Iris pigment epithelial cell (primary cell): Measurements from ENCODE around the gene ACSS1.
A peak's percentile ranks its signal among the peaks of the same experiment; 100 is the strongest.

Experiments used
- DNase-seq: peaks from one replicate; pipeline ENCODE4 v3.0.0-alpha.2; 2011; ENCODE audit warnings: low read depth

Gene ACSS1

DNA sequence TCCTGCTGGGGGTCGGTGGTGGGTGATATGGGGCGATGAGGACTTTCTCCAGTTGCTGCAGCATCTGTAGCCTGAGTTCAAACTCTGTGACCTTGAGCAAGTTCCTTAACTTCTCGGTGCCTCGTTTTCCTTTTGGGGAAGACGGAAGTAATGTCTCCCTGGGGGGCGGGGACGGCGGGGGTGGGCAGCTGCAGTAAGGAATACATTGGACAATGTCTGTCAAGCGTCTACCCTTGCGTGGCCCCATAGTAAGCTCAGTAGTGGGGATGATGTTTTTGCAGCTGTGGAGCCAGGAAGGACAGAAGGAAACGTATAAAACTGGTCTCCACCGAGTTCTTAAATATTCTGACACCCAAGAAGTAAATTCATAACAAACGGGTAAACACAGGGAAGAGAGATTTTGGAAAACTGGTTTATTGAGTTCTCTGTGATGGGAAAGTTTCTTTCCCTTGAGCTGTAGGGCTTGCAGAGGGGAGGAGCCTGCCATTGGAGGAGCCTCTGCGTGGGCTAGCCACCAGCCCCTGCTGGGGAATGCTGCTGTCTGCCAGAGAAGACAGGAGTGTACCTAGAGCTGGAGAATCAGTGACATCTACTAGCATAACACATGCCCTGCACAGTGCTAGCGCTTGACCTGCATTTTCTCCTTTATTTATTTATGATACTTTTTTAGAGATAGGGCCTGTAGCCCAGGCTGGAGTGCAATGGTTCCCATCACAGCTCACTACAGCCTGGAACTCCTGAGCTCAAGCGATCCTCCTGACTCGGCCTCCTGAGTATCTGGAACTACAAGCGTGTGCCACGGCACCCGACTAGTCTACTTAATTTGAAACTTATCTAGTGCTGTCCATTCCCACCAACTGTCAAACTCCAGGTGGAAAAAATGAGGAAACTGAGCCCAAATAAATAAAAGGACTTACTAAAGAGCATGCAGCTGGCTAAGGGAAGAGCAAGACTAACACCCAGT is 1.2 kb upstream of the ACSS1 start:
- no peak for DNase-seq

- DNase-seq = peak; percentile 64
These were observed 497 bp downstream of the ACSS1 start for GRCh38 chr20:25057234-25058050.

DNA sequence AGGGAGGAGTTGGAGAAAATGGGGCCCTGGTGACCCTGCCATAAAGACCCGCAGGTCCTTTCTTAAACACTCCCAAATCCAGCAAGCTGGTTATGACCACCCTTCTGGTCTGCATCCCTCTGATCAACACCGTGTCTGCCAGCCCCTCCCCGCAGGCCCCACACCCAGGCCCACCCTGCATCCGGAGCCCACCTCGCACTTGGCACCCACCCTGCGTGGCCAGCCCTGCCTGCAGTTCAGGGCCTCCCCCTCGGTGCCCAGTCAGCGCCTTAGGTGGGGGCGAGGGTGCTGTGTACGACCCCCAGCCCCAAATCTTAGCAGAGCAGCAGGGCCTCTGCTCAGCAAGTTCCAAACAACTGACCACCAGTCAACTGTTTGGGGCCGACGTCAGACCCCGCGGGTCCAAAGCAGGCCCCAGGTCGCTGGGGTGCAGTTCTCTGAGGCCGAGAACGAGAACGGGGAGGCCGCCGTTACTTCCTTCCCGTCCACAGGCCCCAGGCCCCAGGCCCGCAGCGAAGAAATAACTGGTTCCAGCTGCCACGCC is 1.2 kb downstream of the ACSS1 start:
- no peak for DNase-seq

DNA sequence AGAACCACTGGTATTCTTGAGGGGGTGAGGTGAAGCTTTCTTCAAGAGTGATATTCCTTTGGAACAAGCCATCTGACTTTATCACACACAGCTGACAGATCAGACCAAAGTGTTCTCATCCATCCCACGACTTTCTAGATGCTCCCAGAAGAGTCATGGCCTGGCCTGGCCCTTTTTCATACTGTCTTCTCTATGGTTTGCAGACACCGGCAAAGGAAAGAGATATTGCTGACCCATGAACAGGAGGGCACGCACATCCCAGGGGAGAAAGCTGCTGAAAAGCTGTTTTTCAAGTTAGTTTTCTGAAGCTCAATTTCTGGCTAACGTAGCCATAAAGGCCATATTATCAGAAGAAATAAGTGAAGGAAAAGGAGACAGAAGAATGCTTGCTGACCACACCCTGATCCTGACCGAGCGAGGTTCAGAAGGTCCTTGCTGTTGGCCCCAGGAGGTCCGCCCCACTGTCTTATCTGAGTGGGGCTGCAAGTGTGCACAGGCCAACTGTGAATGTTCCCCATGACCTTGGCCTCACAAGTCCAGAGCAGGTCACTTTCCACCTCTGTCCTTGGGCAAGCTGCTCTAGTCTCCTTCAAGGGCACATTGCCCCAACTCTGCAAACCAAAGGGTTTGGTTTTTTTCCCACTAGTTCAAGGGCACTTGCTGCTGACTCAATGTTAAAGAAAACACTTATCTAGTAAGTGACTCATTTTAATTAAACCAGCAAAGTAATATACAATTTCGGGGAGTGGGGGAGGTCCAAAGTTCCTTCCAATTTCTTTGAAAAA is 2.0 kb downstream of the ACSS1 start:
- no peak for DNase-seq

DNA sequence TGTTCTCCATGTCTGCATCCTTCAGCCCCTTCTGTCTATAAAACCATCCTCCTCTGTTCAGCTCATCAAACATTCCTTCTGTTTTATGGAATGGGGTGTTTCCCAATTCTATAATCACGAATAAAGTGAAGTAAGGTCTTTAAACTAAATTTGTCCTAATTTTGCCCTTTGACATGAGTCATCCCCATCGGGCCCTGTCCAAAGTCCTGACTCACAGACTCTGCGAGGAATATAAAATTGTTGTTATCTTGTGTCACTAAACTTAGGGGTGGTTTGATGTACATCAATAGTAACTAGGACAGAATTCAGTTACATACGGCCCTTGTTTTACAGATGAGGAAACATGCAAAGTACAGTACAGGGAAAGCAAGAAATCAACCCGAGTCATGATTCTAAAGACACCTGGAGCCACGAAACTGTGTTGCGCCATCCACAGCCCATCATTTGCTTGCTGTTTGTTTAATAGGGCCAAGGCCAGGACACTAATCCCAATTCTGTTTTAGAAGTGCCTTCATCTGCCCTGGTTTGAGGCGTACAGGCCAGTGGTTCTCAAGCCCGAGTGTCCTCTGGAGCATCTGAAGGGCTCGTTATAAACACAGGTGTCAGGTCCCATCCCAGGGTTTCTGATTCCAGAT is 2.8 kb downstream of the ACSS1 start:
- no peak for DNase-seq

GRCh38 chr20:25054096-25054820 is 3.7 kb downstream of the ACSS1 start:
- no peak for DNase-seq

DNA sequence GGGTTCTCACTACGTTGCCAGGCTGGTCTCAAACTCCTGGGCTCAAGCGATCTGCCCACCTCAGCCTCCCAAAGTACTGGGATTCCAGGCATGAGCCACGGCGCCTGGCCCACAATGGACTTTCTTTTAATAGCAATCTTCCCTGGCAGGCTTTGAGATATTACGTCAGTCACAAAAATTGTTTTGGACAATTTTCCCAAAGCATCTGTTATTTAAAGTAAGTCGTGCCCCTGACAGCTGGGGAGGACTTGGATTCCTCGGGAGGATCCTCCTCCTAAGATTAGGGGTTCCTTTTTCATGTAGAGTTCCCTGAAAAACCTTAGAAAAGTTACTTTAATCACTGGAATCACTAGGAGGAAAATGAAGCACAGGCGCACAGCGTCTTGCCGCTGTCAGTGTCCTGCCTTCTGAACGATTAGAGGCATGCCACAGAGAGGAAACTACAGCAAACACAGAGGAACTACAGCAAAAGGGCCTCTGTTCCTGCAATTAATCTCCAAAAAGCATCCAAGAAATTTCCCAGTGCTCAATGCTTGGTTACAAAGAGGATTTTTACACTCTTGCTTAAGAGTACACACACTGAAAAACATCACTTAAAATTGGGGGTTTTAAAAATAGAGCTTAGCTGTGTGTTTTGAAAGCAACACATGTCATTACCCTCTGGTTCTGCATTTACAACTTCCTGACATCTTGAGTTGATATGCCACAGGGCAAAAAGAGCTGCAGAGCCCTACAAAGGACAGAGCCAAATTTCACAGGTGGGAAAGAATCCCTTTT is 4.5 kb downstream of the ACSS1 start:
- no peak for DNase-seq

DNA sequence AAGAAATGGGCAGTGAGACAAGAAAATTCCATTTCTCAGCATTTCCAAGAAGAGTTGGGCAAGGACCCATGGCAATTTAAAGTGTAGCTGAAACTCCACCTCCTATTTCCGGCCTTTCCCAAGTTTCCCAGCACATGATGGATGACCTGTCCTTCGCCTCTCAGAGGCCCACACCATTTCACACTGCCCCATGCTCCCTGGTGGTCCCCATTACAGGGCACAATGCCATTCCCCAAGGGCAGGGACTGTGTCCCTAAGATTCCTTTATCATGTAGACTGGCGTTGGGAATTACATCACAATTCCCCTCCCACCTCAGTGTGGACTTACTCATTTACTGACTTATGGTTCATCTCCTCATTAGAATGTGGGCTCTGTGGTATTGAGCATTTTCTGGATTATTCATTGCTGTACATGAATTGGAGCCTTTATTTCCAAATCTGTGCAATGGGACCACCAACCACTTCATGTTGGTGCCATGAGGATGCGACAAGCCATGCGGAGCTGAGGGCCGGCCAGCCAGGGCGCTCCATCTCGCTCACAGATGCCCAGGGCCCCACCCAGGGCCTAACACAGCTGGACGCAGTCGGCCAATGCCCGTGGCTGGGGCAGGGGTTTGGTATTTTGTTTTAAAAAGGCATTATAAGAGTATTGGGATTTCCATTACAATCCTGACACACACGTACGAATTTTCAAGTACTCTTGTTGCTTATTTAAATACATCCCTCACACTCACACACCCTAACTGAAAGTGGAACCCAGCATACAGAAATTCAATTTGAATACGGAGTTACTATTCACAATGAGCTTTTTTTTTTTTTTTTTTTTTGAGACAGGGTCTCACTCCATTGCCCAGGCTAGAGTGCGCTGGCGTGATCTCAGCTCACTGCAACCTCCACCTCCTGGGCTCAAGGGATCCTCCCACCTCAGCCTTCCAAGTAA is 5.4 kb downstream of the ACSS1 start:
- no peak for DNase-seq

DNA sequence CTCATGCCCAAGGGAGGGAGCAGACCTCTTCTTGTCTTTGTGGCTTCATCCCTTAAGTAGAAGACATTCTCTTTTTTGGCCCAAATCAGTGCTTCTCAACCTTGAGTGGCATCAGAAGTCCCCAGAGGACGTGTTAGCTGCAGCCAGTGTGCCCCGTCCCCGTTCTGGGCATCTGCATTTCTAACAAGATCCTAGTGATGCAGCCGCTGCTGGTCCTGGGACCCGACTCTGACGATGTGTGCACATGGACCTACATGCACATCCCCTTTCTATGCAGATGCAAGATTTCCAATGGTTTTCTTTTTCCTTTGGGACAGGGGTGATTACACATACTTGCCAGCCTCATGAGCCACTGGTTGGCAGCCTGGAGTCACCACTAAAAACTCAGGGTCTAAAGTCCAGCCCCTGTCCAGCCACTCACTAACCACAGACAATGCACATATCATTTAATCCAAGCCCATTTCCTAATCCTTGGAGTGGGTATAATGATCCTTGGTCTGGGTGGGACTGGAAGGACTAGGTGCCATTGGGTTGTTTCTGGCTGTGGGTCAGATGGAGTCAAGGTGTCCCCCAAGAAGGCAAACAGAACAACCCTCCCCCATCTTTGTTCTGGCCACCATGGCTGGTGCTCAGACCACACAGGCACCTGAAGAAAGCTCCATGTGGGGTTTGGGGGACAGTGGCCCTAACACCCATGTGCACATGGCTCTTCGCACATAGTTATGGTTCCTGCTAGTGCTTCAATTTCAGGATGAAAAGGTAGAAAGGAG is 6.4 kb downstream of the ACSS1 start:
- no peak for DNase-seq

GRCh38 chr20:25050501-25051350 is 7.2 kb downstream of the ACSS1 start:
- DNase-seq = no peak

DNA sequence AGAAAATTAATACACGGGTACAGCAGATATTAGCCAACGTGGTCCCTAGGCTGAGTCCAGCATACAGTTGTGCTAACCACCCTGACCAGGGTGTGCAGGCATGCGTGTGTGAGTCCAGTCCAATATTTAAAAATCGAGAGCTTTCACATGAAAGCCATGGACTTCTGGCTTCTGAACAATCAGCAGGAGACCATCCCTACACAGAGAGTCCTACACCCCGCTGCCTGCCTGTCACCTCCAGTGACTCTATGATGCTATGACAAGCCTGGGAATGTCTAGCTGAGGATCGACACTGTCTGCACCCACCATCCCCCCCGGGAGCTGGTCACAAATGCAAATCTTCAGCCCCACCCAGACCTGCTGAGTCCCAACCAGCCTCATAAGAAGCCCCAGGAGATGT is 7.9 kb downstream of the ACSS1 start:
- DNase-seq = no peak

DNA sequence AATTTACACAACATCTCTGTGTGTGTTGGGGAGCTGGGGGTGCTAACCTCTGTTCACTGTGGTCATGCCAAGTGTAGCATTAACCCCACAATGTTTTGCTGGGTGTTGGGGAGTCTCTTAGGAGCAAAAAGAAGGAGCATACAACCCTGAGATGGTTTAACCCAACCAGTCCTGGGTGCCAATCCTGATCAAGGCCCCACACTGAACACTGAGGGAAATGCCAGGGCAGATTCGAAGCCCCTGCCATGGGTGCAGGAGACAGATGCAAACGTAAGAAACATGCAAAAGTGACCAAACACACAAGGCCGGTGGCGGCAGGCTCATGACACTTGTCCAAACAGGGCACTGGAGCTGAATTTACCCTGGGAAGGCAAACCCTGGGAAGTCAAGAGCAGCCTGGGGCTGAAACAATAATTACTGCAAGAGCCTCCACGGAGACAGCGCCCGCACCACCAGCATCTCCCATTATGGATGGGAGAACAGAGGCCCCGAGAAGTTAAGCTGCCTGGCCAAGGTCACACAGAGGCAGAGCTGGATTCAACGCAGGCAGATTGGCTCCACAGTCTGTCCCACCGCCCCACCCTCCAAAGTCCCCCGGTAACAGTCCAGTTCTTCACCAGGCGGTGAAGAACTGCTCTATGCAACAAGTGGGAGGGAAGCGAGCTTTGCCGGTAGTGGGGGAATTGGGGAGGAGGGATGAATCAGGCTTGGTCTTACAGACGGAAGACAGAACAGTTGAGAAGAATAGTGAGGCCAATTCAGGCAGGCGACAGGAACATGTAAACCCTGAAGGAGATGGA is 8.5 kb downstream of the ACSS1 start:
- no peak for DNase-seq

GRCh38 chr20:25048519-25048952 is 9.4 kb downstream of the ACSS1 start:
- DNase-seq = no peak

- DNase-seq = no peak
These were observed 10.2 kb downstream of the ACSS1 start for GRCh38 chr20:25047766-25048165.

- DNase-seq = no peak
These were observed 10.9 kb downstream of the ACSS1 start for GRCh38 chr20:25046736-25047666.
